MM.1S (cell line): ENCODE results near the gene KIF5C.

Source experiments
- EZH2phosphoT487 ChIP-seq: fragments of 300-600 bp; sonication (generic); IDR thresholded peaks from 2 replicates; pipeline ENCODE4 v1.6.1; 2018; ENCODE audit warnings: antibody characterized with exemption, low read length
- TF ChIP-seq, protein P1 (sequence below): fragments of 300-600 bp; sonication (generic); IDR thresholded peaks from 2 replicates; pipeline ENCODE4 v1.5.1; 2016; ENCODE audit warnings: antibody characterized with exemption, low read length, mixed read lengths

DNA sequence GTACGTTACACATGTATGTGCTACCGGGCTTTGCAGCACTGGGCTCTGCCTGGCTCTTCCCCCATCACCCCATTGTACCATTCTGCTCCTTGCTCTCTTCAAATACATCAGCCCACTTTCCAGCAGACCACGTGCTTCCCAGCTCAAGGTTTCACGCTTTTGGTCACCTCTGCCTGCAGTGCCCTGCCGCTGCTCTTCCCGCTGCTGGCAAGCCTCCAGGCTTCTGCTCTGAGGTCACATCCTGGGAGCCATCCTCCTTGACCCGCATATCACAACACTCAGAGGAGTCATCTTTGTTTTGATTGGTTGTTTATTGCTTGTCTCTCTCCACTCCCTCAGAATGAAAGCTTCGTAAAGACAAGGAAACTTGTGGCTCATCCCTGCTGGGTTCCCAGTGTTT lies 34.1 kb downstream of the KIF5C start:
- TF ChIP-seq, protein P1, sequence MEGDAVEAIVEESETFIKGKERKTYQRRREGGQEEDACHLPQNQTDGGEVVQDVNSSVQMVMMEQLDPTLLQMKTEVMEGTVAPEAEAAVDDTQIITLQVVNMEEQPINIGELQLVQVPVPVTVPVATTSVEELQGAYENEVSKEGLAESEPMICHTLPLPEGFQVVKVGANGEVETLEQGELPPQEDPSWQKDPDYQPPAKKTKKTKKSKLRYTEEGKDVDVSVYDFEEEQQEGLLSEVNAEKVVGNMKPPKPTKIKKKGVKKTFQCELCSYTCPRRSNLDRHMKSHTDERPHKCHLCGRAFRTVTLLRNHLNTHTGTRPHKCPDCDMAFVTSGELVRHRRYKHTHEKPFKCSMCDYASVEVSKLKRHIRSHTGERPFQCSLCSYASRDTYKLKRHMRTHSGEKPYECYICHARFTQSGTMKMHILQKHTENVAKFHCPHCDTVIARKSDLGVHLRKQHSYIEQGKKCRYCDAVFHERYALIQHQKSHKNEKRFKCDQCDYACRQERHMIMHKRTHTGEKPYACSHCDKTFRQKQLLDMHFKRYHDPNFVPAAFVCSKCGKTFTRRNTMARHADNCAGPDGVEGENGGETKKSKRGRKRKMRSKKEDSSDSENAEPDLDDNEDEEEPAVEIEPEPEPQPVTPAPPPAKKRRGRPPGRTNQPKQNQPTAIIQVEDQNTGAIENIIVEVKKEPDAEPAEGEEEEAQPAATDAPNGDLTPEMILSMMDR: no peak
- no peak for TF ChIP-seq EZH2phosphoT487
